Measurements from ENCODE around the gene DHRS3.

The DHRS3 gene

DNA sequence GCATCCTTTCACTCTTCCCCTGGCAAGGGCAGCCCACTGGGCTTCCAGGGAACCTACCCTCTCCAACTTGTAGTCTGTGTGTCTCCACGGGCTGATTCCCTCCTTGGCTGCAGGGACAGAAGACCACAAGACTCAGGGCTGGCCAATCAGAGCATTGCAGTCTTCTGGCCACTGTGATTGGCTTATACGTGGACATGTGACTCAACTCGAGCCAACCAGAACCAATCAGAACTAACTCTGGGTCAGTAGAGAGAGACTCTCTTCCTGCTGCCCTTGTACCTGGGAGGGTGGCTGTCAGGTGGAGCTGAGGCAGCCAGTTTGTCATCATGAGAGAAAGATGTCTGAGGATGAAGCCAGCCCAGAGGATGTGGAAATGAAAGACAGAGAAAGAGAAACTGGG is 64.0 kb downstream of the DHRS3 start:
- no peak for DNase-seq (ENCODE audit: low read depth in 2 of 2)

DNA sequence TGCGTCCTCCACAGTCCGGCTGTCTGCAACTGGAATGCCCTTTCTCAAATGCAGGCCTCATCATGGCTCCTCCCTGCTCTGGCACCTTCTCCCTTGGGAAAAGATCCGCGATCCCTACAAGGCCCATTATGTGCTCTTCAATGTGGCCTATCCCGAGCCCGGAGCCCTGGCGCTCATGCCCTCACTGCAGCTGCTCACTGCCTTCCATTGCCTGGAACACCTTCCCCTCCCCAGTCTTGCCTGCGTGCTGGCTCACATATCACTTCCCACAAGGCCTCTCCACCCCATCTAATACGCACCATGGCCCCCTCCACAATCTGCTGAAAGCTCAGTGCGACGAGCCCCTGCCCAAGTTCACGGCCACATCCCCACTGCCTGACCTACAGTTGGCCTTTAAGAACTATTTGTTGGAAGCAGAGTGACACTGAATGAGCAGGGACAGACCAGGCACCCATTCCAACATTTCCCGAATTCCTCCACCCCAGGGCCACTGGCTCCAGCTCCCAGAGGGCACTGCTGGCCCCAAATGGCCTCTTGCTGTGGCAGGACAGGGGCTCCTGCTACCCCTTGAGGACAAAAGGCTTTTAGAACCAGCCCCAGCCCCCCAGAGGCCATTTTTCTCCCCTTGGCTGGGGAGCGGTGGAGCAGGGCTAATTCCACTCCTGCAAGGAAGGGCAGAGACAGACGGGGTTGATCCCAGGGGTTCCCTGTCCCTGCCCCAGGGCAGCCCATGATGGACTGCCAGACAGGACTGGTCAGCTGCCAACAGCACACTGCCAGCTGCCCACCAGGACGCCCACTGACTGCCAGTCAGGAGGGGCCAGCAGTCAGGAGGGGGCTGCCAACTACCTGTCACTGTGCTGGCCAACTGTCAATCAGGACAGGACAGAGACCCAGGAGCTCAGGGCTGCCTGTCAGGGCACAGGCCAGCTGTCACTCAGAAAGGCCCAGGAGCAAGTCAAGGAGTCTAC is 64.8 kb downstream of the DHRS3 start:
- DNase-seq (ENCODE audit: low read depth in 2 of 2): no peak

DNA sequence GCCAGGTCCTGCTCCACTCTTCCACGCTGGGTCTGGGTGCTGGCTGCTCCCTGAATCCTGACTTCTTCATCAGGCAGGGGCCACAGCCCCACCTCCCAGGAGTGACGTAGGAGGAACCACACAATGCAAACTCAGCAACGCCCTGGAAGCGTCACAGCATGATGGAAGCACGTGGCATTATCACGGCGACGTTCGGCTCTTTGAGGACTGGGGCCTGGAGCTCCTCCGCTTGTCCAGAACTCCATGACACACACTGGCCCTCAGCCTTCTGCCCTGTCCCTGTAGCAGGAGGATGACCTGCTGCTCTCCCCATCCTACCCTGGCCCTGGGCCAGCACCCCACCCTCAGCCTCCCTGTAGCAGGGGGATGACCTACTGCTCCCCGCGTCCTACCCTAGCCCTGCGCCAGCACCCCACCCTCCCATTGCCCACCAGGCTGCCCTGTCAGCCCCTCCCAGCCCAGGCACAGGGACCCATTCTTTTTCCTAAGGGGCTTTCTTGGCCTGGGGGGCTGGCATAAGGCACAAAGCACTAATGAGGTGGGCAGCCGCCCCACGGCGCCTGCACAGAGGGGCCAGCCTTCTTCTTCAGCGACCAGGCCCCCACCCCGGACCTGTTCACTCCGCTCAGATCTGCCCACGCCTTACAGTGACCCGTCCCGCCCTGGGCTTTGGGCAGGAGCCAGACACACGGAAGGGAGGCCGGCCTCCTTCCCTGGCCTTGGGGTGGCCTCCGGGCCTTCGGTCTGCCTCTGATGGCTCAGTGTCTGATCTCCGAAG is 65.7 kb downstream of the DHRS3 start:
- no peak for DNase-seq (ENCODE audit: low read depth in 2 of 2)

DNA sequence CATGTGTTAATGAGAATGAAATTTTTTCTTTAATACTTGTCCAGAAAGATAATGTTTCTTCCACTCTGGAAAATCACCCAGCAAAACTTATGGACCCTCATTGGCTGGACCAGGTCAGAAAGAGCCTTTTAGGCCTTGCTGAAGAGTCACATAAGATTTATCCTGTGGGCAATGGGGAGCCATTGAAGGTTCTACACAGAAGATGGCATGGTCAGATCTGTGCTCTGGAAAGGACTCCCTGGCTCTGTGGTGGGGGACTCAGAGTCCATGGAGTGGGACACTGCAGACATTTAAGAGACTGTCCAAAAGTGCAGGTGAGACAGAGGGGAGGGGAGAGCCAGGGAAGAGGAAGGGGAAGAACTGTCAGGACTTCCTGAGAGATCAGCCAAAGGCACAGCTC is 66.4 kb downstream of the DHRS3 start:
- DNase-seq (ENCODE audit: low read depth in 2 of 2): no peak

DNA sequence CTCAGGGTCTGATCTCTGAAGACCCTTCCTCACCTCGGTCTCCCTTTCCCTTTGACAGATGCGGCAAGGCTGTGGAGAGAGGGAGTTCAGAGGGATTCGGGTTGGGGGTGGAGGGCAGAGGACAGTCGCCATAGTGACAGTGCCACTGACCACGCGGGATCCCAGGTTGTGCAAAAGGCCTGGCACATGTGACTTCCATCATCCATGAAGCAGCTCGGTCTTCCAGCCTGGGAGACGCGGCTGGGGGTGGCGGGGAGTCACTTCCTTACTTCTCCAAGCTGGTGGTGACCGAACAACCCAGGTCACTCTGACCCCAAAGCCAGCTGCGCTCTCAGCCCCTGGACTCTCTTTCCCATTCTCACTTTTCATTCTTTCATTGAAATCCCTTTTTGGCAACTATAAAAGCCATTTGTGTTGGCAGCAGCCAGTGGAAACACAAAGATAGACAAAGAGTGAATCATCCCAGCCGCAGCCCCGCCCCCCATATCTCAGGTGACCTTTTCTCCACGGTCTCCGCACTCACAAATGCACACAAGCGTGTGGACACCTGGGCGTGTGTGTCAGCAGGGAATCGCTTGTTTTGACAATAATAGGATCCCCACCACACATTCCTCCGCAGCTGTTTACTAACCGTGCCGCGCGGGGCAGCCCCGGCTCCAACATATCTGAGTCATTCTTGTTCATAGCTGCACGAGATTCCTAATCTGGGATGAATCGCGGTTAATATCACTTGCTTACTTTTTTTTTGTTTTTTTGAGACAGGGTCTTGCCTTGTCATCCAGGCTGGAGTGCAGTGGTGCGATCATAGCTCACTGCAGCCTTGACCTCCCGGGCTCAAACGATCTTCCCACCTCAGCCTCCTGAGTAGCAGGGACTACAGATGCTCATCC is 68.3 kb downstream of the DHRS3 start:
- DNase-seq (ENCODE audit: low read depth in 2 of 2): peak; percentile 65

DNA sequence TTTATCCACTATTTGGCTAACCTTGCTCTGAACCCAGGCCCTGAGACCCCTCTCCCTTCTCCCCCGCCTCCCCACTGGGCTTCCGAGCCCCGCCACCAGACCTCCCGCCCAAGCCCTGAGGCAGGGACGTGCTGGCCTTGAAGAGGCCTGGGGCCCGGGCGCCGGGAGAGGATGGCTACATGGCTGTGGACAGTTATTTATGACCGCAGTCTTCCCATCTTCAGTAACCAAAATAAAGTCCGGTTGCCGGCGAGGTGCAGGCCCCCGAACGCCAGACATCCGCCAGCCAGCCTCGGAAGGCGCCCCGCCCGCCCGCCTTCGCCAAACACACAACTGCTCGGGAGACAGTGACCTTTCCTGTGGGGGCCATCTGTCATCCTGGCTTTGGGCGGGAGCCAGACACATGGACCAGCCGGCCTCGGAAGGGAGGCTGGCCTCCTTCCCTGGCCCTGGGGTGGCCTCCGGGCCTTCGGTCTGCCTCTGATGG is 69.0 kb downstream of the DHRS3 start:
- DNase-seq (ENCODE audit: low read depth in 2 of 2): no peak

DNA sequence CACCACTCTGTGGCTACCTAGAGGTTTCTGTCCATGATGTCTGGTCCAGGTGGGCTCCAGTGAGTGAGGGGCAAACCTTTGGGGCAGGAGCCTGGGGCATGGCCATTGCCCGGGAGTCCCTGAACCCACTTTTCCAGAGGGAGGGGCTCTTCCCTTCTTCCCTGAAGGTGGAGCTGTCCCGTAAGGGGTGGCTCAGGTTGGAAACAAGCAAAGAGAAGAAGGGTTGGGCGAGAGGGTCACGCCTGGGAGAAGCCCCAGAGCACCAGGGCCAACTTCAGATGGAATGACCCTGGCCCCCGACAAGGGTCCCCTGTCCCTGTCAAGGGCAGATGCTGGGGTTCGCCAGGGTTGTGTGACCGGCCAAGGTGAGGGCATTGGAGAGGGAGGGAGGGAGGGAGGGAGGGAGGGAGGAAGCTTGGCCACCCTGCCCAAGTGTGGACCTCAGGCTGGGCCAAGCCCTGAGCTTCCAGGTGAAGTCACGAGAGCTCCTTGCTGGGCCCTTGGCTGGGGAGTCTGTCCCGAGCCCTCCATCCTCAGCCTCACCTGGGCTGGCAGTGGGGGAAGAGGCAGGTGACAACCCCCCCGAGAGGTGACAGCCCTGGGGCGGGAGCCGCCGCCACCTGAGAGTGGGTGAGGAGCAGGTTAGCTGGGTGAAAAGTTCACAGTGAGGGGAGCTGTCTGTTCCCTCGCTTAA is 69.6 kb downstream of the DHRS3 start:
- no peak for DNase-seq (ENCODE audit: low read depth in 2 of 2)

DNA sequence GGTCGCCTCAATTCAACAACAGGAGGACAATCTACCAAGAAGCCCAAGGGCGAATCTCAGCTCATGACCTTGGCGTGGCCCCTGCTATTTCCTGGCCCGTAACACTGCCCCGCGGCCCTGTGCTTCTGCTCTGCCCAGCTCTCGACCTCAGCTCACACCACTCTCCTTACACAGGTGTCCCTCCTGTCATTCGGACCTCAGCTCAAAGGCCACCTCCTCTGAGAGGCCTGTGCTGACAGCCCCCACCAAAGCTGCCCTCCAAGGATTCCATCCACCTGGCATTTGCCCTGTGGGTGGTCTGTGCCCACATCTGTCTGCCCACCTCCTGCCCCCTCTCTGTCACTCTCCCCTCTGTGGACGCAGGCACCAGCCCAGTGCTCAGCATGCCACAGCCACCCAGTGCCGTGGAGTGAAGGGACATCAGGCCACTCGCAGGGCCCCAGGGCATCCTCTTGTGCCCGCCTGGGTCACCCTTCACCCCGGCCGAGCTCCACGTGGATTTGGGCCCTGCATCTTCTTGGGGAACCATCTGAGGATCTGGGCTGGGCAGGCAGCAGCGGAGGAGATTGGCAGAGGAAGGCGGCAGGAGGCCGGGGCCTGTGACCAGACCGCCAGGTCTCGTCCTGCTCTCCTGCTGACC is 70.3 kb downstream of the DHRS3 start:
- DNase-seq (ENCODE audit: low read depth in 2 of 2): no peak

DNA sequence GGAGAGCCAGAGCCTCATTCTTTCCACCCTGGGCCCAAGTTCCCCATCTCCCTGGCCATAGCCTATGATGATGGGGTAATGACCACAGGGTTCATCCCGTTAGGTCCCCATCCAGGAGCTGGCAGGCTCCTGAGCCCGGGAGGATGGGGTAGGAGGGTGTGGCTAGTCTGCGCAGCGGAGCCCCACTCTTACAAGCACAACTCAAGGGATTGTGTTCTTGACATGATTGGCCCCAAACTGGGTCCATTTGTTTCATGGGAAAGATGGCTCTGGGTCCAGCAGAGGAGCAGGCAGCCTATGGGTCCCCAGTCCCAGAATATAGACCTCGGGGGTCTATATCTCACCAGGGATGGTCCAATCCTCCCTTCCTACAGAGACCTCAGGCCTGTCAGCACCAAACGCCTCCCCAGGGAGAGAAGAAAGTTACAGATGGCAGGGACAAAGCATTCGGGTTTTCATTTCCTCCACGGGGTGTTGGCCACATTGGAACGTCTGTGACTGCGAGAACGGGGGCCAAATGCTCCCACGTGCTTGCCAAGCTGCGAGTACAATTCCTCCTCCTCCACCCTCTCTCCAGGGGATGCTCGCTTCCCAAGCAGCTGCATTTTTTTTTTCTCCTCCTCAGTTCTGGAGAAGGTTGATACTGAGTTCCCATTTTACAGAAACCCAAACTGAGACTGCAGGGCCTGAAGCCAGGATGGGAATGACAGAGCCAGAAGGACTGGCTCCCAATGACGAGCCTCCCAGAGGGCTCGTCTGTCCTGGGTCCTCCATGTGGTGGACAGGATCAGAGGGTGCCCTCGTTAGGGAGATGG is 71.0 kb downstream of the DHRS3 start:
- DNase-seq (ENCODE audit: low read depth in 2 of 2): no peak

DNA sequence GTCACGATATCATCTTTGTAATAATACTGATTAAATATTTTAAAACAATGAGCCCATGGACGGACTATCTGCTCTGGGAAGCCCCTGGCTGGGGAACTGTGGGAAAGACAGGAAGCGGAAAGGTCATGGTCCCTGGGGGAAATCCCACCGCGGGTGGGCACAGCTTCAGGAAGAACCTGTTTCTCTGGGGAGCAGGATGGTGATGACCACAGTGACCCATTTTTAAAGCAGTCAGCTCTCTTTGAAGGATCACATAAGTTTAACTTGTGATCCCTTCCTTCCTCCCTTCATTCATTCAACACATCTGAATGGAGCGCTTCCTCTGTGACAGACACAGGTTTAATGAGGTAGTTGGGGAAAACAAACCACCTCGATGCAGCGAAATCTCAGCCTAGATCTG is 73.0 kb downstream of the DHRS3 start:
- DNase-seq (ENCODE audit: low read depth in 2 of 2): no peak

DNA sequence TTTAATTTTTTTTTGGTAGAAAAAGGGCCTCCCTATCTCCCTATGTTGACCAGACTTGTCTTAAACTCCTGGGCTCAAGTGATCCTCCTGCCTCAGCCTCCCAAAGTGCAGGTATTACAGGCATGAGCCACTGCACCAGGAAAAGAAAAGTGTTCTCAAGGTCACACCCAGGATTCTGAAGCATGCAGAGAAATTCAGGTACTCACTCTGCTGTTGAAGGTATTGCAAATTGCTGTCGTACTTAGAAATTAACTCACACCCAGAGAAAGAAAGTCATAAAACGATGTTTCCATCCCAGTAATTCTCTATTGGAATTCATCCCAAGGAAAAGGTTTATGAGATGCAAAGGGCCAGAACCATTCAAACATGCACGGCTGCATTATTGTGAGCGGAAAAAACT is 73.7 kb downstream of the DHRS3 start:
- no peak for DNase-seq (ENCODE audit: low read depth in 2 of 2)

DNA sequence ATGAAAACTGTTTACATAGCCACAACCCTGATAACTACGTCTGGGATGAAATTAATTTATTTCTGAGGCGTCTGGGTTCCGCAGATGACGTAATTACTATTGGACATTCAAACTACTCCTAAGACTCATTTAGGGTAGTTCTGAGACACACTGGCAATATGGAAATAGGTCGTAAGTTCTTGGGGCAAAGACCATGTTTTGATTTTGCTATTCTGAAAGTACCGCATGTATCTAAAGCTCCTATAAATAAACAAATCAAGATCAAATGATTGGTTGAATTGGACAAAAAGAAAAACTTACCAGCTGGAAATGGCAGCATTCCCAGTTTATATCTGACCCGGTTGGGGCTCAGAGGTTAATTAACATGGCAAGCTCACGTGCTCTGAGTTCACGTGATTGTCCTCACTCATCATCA is 74.3 kb downstream of the DHRS3 start:
- no peak for DNase-seq (ENCODE audit: low read depth in 2 of 2)

DNA sequence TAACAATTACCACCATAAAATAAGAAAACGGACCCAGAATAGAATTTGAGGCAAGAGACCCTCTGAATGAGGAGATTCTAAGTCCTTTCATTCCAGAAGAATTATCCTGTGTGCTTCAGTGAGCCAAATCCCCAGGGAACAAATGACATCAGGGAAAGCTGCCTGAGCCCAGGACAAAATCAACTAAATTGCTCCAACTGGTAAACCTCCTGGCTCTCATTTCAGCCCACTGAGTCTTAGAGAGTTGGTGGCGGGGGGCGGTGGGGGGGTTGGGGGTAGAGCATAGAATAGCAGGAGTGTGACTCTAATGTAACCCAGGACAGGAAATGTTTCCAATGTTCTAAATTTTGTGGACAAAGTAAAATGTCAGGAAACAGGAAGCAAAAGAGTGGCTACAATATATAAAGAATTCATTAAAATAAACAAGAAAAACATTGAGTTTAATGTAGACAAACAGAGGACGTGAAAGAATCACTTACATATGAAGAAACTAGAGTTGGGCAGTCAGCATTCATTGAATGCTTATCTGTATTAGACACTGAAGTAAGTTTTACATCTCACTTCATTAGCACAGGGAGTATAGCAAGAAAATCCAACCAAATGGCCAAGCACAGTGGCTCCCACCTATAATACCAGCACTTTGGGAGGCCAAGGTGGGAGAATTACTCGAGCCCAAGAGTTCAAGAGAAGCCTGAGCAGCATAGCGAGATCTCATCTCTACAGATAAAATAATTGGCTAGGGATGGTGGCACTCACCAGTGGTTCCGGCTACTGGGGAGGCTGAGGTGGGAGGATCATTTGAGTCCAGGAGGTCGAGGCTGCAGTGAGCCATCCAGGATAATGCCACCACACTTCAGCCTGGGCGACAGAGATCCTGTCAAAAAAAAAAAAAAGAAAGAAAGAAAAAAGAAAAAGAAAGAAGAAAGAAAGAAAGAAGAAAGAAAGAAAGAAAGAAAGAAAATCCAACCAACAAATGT is 75.1 kb downstream of the DHRS3 start:
- no peak for DNase-seq (ENCODE audit: low read depth in 2 of 2)

DNA sequence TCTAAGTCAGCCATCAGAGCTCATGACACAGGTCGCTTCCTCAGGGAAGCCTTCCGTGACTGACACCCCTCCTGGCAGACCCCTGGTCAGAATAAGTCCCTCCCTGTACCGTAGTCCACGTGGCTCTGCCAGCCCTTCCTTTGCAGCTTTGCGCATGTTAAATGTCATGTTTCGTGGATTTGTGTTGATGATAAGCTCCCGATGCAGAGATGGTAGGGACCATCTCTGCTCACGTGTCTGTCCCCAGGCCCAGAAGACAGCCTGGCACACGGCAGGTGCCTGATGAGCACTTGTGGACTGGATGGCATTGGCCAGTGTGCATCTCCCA is 75.9 kb downstream of the DHRS3 start:
- no peak for DNase-seq (ENCODE audit: low read depth in 2 of 2)

DNA sequence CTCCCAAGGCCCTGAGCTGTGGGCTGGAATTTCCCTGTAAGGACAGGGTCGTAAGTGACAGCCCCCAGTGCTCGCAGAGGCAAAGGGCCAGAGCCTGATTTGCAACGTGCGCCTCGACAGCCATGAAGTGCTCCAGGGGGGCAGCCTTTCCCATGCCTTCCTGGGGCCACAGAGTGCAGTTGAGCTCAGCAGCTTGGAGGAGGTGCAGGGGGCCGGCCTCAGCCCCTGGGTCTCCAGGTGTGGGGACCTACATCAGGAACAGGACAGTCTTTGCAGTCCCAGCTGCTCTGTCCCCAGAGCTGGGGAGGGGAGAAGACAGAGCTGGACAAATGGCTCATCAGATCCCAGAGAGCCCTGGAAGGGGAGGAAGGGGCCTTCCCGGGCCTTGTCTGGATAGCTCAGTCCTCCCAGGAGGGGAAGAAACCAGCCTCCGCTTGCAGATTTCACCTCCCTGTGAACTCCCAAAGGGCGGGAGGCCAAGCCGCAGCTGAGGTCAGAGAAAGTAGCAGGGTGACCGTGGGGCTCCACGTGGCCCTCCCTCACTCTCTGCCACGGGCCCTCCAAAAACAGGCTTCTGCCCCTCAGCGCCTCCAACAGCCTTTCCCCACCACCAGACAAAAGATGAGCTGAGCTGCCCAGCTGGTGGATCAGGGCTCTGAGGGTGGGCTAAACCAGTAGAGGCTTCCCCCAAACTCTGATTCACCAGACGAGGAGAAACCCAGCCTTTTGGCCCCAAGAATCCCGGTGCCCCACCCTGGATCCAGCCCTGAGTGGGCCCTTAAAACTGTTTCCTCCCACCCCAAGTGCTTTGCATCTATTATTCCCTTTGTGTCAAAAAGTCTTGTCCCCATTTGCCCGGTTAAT is 76.5 kb downstream of the DHRS3 start:
- DNase-seq (ENCODE audit: low read depth in 2 of 2): no peak

DNA sequence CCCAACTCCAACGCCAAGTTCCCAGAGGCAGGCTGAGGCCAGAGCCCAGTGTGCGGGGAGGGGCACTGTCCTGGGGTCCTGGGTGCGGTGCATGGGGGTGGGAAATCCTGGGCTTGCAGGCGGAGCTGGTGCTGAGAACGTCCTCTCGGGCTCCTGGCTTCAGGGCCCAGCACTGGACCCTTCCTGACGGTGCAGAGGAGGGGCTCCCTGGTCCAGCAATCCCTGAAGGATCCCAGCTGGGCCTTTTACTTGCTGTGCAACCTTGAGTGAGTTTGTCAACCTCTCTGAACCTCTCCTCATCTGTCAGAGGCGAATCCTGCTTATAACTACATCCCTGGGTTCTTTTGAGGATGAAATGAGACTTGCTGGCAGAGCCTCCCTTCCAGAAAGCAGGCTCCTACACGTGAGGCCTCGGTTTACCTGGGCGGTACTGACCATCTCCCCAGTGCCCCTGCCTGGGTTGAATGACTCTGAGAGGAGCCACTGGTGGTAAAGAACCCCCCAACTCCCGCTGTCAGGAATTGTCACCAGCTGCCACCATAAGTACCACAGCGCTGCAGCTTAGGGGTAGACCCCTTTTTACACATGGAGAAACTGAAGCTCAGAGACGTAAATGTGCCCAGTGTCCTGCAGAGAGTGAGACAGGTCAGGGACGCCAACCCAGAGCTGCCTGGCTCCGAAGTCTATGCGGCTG is 77.3 kb downstream of the DHRS3 start:
- DNase-seq (ENCODE audit: low read depth in 2 of 2): no peak

Measured in fibroblast of skin of left biceps (primary cell).